Small intestine (tissue), 7 donors: Measurements from ENCODE around the gene PPP1R3C. TPM values are rescaled to one million over a fixed set of nuclear protein-coding genes. Genes with fewer than 3 reads are reported as not detected.
A peak's percentile ranks its signal among the peaks of the same experiment; 100 is the strongest.

Source experiments
- DNase-seq, 2 donors: peaks; one replicate each; pipeline versions ENCODE4 v3.0.0 to v3.0.0-alpha.2; 2013
- FAIRE-seq: peaks from 2 replicates; lab custom pipeline; 2012; peaks lifted over from hg19 to GRCh38; lab: Jason Lieb, UNC
- H3K27ac ChIP-seq, 3 donors: one replicate each; pipeline ENCODE4 v1.5.1; 2013; ENCODE audit warnings: low read length in 2 of 3, mild to moderate bottlenecking in 2 of 3, control low read depth in 1 of 3, inconsistent platforms in 1 of 3, low read depth in 1 of 3, moderate library complexity in 1 of 3
- H3K27me3 ChIP-seq, 3 donors: one replicate each; pipeline ENCODE4 v1.6.1; 2013; ENCODE audit warnings: low read length in 3 of 3, inconsistent platforms in 1 of 3; ENCODE audit not compliant: control insufficient read depth in 3 of 3, insufficient read depth in 3 of 3
- H3K36me3 ChIP-seq, 3 donors: one replicate each; pipeline ENCODE4 v1.6.1; 2013; ENCODE audit warnings: low read length in 3 of 3, inconsistent platforms in 1 of 3, low read depth in 1 of 3, mild to moderate bottlenecking in 1 of 3, moderate library complexity in 1 of 3; ENCODE audit not compliant: control insufficient read depth in 3 of 3, insufficient read depth in 2 of 3
- H3K4me1 ChIP-seq, 3 donors: one replicate each; pipeline ENCODE4 v1.6.1; 2013; ENCODE audit warnings: low read length in 2 of 3, inconsistent platforms in 1 of 3, low read depth in 1 of 3, mild to moderate bottlenecking in 1 of 3, moderate library complexity in 1 of 3; ENCODE audit not compliant: control insufficient read depth in 3 of 3, insufficient read depth in 2 of 3
- H3K4me3 ChIP-seq, 3 donors: one replicate each; pipeline ENCODE4 v1.5.1; 2013; ENCODE audit warnings: low read length in 3 of 3, control low read depth in 1 of 3, inconsistent platforms in 1 of 3, low read depth in 1 of 3, mild to moderate bottlenecking in 1 of 3, moderate library complexity in 1 of 3
- H3K9me3 ChIP-seq, 2 donors: one replicate each; pipeline ENCODE4 v1.6.1; 2013; ENCODE audit warnings: low read depth in 1 of 2, low read length in 1 of 2; ENCODE audit not compliant: control insufficient read depth in 2 of 2, insufficient read depth in 1 of 2
- WGBS, 3 donors: extraction: QIAGEN DNeasy Blood & Tissue Kit; methylation state at CpG; one replicate each; pipeline ENCODE4 v1.1.7; 2013; 5-methylcytosine and 5-hydroxymethylcytosine counted together
- polyA plus RNA-seq, 4 donors: library from polyadenylated mRNA; stranded (reverse) in 3 of 4; unstranded in 1 of 4; fragments of 200-250 nt in 3 of 4; fragments of 120-200 nt in 1 of 4; gene quantifications; one replicate each; pipeline versions ENCODE4 v1.2.1 to v1.2.3, GENCODE V29; 2013
- donor health status: healthy with polysubstance abuse.
- donor health status: control.
- donor health status: control.
- donor health status: Bipolar disorder and iron deficiency.
- donor health status: healthy.

The PPP1R3C gene
- polyA plus RNA-seq, 4 donors: 0.89 to 41.5 (median 2.2) TPM

GRCh38 chr10:91590904-91591796 lies 41.7 kb downstream of the PPP1R3C start:
- 11 to 23% (median 15%) methylated on average over 10 of the region's 10 CpGs for WGBS, 3 donors
- Histone ChIP-seq H3K36me3 (no peaks in the 10 kb centered on the region), H3K4me3 (no peak overlapping the region), H3K27me3 (no peaks in the 10 kb centered on the region), H3K4me1 (peaks cover 0 to 70% (median 12%) of the 10 kb centered on the region in 3 donors), H3K27ac (peak overlapping the region in 2 of 3 donors; percentile 71 to 91), H3K9me3 (no peaks in the 10 kb centered on the region)
- FAIRE-seq (no peak), DNase-seq (peak; percentile 86 to 92)

DNA sequence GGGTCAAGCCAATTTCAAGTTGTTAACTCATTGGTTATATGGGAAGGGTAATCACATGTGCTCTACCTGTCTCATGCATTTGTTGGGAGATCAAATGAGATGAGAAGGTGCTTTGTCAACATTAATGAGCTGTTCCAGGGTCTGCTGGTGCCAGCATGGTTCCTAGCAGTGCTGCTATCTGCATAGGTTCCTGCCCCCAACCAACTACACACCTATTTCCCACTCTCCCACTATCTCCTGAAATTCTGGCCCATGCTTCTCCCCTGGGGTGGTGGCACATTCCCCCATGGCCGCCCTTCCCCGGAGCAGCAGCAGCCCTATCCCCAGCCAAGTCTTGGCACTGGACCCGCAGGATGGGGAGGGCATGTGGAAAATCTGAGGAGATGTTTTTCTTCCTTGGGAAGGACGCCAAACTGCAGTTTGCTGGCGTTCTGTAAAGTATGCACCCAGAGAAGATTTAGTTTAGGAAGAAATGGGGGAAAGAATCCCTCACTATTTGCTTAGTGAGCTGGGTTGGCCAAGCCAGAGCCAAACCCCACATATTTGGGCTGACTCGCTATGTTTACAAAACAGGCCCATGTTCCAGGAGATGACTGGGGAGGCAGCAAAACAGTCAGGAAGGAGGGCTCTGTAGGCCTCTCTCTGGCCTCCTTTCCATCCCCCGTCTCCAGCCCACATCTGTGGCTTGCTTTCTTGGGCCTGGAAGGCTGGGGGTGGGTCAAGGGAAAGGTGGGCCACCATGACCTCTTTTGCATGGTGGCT lies 42.5 kb downstream of the PPP1R3C start:
- Histone ChIP-seq H3K27ac (peak overlapping the region in 2 of 3 donors; percentile 71 to 91), H3K4me1 (peaks cover 0 to 66% (median 12%) of the 10 kb centered on the region in 3 donors), H3K36me3 (no peaks in the 10 kb centered on the region), H3K27me3 (no peaks in the 10 kb centered on the region), H3K4me3 (no peak overlapping the region), H3K9me3 (no peaks in the 10 kb centered on the region)
- DNase-seq (peak in 1 of 2 donors; percentile 46), FAIRE-seq (no peak)
- 36 to 38% (median 38%) methylated on average over 7 of the region's 7 CpGs for WGBS, 3 donors

DNA sequence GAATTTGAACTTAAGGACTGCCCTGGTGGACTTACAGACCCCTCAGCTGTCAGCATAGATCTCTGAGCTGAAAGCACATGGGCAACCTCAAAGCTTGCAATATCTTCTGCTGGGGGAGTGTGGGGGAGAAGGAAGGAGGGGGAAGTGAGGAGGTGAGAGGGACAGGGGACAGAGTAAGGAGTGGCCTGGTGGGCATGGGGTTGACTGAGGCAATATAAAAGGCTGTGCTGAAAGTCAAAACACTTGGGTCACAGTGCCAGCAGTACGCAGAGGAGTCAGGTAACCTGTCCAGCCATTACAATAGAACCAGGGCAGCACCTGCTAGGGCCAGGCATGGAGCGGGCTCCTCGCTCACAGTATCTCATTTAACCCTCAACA lies 43.2 kb downstream of the PPP1R3C start:
- peaks cover 0 to 61% (median 12%) of the 10 kb centered on the region in 3 donors for H3K4me1 ChIP-seq
- no peak for DNase-seq
- 88 to 98% (median 92%) methylated on average over 3 of the region's 3 CpGs for WGBS, 3 donors
- H3K4me3 ChIP-seq: no peak overlapping the region
- FAIRE-seq: no peak
- H3K9me3 ChIP-seq: no peaks in the 10 kb centered on the region
- no peaks in the 10 kb centered on the region for H3K36me3 ChIP-seq
- H3K27me3 ChIP-seq: no peaks in the 10 kb centered on the region
- peak overlapping the region in 2 of 3 donors; percentile 56 to 91 for H3K27ac ChIP-seq

- Histone ChIP-seq H3K27me3 (no peaks in the 10 kb centered on the region), H3K4me1 (peaks cover 0 to 56% (median 12%) of the 10 kb centered on the region in 3 donors), H3K36me3 (no peaks in the 10 kb centered on the region), H3K4me3 (no peak overlapping the region), H3K9me3 (no peaks in the 10 kb centered on the region), H3K27ac (peak overlapping the region in 2 of 3 donors; percentile 28 to 56)
- FAIRE-seq: no peak
- WGBS, 3 donors: 45 to 53% (median 53%) methylated on average over 6 of the region's 6 CpGs
- no peak for DNase-seq
These were observed 43.7 kb downstream of the PPP1R3C start for GRCh38 chr10:91589015-91589657.

DNA sequence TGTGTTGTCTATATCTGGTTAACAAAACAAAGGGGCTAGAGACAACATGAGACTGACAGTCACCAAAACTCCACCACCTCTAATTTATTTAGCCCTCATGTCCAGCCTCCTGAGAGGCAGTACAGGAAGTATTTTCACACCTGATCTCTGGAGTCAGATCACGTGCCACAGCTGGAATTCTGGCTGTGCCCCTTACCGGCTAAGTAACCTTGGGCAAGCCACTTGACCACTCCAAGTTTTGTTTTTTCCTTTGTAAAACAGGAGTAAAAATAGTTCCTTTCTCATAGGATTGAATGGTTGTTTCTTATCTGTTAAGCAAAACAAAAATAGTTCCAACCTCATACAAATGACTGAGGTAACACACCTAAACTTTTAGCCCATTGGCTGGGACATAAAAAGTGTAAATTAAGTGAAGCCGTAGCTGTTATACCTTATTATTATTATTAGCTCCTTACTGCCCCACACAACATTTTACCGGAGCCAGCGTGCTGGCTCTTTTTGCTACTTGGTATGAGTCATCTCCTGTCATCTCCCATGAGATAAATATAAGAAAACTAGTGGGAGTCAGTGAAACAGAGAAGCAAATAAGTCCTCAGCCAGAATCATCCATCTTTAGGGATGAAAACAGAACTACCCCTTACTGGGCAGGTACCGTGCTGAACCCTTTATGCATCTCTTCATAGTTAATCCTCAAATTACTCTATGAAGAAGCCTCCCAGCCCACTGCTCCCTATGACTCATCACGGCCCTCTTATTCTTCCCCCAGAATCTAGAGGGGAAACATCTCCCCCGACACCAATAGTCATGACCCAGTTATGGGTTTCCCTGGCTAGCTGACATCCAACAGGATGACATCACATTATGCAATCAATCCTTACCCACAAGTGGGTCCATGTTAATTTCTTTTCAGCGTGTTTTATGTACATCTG lies 44.9 kb downstream of the PPP1R3C start:
- WGBS, 3 donors: 61 to 77% (median 76%) methylated on average over 9 of the region's 9 CpGs
- no peaks in the 10 kb centered on the region for H3K36me3 ChIP-seq
- no peaks in the 10 kb centered on the region for H3K9me3 ChIP-seq
- H3K4me1 ChIP-seq: peaks cover 0 to 45% (median 8%) of the 10 kb centered on the region in 3 donors
- FAIRE-seq: no peak
- no peaks in the 10 kb centered on the region for H3K27me3 ChIP-seq
- H3K4me3 ChIP-seq: no peak overlapping the region
- no peak for DNase-seq
- peak overlapping the region in 1 of 3 donors; percentile 10 for H3K27ac ChIP-seq

DNA sequence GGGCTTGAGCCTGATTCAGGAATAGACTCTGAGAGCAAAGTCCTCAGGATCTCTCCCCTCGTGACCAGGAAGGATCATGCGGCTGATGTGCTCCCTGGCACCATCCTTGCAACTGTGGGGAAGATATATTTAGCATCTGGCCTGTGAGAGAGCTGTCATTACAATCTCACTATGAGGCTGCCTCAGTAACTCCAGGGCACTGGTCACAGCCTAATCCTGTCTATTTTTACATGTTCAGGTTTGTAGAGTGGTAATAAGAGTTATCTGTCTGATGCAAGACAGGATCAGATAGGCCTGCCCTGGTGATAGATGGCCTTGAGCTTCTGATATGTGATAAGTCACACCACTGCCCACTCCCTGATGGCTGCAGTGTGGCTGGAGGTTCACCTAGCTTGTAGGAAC lies 50.7 kb downstream of the PPP1R3C start:
- peak in 1 of 2 donors; percentile 51 for DNase-seq
- 30 to 69% (median 60%) methylated on average over 2 of the region's 2 CpGs for WGBS, 3 donors
- Histone ChIP-seq H3K4me1 (peaks cover 0 to 9% (median 0%) of the 10 kb centered on the region in 3 donors), H3K36me3 (no peaks in the 10 kb centered on the region), H3K4me3 (no peak overlapping the region), H3K27me3 (no peaks in the 10 kb centered on the region), H3K9me3 (no peaks in the 10 kb centered on the region), H3K27ac (no peak overlapping the region)
- FAIRE-seq: no peak

DNA sequence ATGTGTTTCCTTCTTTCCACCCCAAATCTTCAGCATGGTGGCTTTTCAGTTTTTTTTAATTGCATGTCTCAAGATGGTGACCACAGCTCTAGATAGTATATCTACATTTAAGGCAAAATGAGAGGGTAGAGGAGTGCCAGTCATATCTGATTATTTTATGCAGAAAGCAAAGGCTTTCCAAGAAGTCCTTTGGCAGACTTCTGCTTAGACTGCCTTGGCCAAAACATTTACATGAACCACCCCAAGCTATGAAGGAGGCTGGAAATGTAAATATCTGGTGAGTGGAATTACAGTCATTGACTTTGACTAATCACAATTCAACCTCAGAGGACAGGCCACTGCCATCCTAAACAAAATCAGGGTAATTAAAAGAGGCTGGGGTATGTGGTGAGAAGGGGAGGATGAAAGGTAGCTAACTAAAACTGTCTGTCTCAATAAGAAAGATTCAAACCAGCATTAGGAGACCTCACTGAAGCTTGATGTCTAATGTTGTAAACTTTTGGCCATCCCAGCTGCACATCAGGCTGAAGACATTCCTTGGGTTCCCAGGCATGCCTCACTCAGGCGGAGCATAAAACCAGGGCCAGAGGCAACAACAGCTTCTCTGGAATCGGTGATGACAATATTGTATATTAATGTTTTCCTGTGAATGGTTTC lies 53.4 kb downstream of the PPP1R3C start:
- Histone ChIP-seq H3K27me3 (no peaks in the 10 kb centered on the region), H3K36me3 (no peaks in the 10 kb centered on the region), H3K4me3 (no peak overlapping the region), H3K9me3 (no peaks in the 10 kb centered on the region), H3K27ac (no peak overlapping the region), H3K4me1 (peaks cover 0 to 9% (median 0%) of the 10 kb centered on the region in 3 donors)
- 73 to 94% (median 78%) methylated on average over 2 of the region's 2 CpGs for WGBS, 3 donors
- DNase-seq (no peak), FAIRE-seq (no peak)
